Stimulated activated CD8-positive, alpha-beta memory T cell treated with anti-CD3 and anti-CD28 coated beads, Interleukin-7, amount 100 ng/mL, for 48 hours (primary cell): ENCODE results near the gene SBF2.
A peak's percentile ranks its signal among the peaks of the same experiment; 100 is the strongest.

ENCODE experiments used
- DNase-seq, 2 donors: peaks; one replicate each; pipeline ENCODE4 v3.0.0-alpha.2; 2020; ENCODE audit warnings: low read depth in 1 of 2; ENCODE audit errors: extremely low read depth in 1 of 2

The SBF2 gene

DNA sequence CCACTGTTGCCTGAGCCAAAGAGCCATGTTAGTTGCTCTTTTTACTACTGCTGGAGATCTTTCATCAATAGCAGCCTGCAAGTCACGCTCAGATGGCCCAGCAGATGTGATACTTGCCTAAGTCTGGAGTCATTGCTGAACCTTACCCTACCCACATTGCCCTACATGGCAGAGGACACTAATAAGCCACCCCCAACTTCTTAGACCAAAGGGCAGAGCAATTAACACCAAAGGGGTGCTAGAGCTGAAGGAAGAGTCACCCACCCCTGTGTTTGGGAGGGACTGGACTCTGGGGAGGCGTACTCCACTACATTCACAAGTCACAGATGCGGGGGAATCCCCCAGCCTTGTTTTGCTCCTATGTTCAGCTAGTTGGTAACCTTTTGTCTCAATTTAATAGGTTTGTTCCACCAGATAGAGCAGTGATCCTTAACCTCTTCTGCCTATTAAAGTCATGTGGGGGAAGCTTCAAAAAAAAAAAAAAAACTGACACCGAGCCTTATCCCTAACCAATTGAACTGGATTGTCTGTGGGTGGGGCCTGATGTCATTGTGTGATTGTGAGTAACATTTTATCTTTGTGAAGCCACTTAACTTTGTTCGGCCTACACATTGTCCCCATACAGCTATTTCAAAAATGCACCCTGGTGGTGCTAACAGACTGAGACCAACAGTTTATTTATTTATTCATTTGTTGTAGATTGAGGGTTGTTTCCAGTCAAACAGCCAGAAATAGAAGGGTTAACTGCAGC lies 23.9 kb upstream of the SBF2 start:
- DNase-seq = no peak

DNA sequence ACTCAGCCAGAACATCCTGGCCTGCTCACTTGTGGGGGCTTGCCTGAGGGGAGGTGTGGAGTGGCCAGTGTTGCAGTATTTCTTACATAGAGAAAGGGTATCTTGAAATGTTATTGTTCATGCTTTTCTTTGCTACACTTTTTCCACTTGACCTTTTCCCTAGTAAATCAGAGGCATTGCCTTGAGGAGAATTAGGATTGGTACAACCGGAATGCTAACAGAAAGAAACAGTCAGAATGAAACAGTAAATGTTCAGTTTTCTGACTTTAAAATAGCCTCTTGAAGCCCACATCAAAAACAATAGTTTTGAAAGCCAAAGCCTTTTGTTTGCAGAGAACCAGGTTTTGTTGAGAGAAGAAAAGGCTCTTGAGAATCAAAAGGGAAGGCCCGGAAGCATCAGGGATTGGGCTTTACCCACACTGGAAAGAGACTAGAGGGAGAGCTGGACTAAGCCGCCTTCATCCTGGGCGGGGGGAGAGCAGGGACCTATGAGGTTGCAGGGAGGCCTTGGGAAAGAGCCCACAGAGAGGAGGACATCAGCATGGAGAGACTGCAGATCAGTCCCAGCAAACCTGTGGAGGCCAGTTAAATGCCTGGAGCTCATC lies 23.2 kb upstream of the SBF2 start:
- DNase-seq = no peak

DNA sequence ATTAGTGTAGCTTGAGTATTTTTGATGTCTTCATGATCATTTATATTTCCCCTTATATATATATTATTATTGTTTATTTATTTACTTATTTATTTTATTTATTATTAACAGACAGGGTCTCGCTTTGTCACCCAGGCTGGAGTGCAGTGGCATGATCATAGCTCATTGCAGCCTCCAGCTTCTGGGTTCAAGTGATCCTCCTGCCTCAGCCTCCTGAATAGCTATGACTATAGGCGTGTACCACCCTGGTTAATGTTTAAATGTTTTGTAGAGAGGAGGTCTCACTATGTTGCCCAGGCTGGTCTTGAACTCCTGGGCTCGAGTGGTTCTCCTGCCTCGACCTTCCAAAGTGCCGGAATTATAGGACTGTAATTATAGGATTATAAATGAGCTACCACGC lies 21.1 kb upstream of the SBF2 start:
- DNase-seq = no peak

DNA sequence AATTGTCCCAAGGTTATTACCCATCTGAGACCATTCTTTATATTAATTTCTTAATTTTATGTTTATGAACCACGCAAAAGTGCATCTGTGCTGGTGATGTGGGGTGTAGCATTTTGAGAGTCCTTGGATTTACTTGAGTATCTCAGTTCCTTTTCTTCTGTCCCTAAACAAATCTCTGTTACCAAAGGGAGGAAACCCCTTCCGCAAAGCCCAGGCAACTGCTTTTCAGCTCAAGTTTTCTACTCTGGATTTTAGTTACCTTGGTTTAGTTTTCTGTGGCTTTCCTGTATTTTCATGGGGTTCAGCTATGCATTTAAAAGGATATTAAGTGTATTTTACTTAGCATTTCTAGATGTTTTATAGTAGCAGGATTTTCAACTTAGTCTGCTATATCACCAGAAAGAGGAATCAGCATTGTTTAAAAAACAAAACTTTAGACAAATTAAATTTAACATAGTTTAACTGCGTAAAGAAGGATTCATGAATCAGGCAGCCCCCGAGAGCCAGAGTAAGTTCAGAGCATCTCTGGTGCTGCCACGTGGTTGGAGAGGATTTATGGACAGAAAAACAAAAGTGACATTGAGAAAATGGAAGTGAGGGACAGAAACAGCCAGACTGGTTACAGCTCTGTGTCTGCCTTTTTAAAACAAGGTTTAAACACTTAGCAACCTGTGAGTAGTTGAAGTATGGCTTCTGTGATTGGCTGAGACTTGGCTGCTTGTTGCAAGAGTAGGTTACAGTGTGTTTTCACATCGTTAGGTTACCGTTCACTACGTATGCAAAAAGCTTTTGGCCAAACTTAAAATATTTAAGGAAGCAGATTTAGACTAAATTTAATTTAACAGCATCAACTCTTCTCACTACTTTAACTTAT lies 20.4 kb upstream of the SBF2 start:
- DNase-seq = no peak

DNA sequence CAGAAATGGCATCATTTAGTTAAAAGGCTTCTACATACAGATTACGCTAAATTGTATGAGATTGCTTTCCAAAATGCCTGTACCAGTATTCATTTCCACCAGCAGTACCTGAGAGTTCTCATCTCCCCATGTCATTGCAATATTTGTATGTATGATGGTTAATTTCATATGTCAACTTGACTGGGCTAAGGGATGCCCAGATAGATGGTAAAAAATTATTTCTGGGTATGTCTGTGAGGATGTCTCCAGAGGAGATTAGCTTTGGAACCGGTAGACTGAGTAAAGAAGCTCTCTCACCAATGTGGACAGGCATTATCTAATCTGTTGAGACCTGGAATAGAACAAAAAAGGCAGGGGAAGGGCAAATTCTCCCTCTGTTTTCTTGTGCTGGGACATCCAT lies 17.8 kb upstream of the SBF2 start:
- no peak for DNase-seq

DNA sequence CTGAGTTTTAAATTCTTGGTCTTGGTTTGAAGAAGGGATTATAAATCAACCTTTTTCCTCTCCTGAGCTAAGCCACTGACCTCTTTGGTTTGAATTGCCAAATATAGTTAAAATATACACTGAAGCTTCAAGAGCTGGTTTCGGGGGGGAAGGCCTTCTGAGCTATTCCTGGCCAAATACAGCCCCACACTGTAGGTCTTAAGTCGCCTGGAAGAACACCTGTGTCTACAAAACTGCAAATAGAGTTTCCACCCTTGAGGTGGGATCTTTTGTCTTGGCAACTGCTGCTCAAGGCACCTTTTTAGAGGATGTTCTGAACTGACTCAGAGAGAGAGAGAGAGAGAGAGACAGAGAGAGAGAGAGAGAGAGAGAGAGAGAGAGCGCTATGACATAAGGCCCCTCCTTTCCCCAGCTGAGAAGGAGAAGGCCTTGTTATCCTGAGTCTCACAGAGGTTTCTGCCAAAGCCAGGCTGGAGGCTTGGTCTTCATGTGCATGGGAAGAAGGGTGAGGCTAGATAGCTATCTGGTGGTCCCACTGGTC lies 16.4 kb upstream of the SBF2 start:
- no peak for DNase-seq

DNA sequence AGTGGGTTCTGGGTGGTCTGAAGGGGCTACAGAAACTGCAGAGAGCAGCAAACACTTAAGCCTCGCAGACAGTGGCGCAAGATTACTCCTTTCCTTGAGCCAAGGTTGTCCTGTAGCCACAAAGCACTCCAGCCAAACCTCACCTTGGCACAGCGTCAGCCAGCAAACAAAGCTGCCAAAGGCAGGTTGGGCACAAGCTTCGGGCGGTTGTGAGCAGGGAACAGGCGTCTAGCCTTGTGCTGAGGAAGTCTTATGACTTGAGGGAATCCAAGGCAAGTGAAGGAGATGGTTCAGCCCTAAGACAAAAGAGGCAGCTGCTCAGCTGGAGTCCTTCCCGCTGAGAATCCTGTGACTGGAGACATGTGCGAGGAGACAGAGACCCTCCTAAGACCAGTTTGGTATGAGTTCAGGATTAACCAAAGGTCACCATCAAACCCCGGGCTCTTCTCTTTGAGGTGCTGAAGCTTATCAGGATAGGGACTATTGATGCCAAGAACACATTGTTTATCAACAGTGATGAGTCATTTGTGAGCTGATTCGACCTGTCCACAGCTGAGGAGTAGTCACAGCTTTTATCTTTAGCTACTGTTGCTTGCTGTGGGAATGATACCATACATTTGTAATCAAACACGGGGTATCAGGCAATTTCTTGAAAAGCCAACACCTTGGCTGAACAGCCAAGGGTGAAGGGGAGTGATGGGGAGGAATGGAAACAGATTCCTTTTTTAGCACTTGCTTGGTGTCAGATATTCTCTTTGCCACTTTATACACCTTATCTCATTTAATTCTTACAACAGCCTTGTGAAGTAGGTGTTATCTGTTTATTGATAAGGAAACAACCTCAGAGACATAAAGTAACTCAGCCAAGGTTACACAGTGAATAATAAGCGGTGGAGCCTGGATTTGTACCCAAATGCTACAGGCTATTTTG lies 15.4 kb upstream of the SBF2 start:
- DNase-seq = no peak

DNA sequence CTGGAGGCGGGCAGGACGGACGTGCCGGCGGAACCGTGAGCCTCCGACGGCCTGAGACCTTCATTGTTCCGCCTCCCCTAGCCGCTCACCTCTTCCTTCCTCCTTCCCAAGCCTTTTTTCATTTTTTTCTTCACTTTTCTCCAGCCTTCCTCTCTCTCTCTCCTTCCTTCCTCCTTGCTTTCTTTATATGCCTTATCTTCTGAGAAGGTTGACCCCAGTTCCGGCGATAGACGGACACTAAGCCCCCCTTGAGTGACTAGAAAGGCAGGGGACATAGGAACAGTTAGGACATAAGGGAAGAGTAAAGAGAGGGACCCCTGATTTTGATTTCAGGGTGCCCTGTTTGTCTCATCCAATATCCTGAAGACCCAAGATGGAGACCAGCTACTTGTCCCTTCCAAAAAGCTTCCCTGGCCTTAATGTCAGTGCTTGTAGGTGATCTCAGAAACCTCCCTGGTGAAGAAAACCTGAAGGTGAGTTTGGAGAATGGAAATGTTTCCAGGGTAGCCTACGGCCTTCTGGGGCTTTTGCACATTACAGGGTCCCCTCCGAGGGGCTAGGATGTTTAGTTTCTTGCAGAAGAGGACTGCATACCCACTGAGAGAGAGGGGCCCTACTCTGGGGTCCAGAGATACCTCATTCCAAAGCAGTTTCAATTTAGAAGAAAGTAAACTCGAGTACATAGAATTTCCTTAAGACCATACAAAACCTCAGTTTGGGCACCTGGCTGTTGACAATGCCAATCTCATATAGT lies 14.4 kb upstream of the SBF2 start:
- no peak for DNase-seq

DNA sequence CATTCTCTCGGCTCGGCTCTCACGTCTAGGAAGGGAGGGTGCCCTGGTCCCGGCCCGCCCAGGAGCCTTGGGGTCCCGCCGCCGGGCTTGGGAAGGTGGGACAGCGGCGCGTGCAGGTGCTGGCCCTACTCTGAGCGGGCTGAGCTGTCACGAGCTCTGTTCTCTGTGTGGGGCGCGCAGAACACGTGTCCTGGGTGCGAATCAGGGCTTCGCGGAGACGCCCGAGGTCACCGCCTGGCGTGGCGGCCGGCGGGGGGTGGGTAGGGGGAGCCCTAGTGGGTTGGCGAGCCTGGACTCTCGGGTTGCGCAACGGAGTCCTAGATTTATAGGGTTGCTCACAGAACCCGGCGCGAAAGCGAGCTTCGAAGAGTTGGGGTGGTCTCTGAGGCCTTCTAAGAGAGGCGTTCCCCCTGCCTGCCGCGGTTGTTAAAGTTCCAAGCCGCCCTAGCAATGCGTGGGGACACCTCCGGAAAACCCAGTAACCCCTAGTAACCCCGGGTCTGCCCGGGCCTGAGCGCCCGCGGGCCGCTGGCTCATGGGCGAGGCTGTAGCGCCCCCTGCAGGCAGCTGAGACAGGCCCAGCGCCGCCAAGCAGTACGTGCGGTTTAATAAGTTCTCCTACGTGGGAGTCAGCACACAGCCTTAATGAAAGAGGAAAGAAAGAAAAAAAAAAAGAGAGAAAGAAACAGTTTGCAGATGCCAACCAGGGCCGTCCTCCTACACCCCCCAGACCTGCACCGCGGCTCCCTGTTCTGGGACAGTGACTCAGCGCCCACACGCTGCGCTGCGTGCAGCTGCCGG lies 13.6 kb upstream of the SBF2 start:
- DNase-seq = peak; percentile 68 to 78

DNA sequence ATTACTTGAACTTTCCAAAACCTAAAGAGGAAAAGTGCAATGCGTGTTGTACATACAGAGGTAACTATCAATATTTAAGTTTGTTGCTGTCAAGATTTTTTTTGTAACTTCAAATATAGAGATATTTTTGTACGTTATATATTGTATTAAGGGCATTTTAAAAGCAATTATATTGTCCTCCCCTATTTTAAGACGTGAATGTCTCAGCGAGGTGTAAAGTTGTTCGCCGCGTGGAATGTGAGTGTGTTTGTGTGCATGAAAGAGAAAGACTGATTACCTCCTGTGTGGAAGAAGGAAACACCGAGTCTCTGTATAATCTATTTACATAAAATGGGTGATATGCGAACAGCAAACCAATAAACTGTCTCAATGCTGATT lies 13.0 kb upstream of the SBF2 start:
- no peak for DNase-seq

DNA sequence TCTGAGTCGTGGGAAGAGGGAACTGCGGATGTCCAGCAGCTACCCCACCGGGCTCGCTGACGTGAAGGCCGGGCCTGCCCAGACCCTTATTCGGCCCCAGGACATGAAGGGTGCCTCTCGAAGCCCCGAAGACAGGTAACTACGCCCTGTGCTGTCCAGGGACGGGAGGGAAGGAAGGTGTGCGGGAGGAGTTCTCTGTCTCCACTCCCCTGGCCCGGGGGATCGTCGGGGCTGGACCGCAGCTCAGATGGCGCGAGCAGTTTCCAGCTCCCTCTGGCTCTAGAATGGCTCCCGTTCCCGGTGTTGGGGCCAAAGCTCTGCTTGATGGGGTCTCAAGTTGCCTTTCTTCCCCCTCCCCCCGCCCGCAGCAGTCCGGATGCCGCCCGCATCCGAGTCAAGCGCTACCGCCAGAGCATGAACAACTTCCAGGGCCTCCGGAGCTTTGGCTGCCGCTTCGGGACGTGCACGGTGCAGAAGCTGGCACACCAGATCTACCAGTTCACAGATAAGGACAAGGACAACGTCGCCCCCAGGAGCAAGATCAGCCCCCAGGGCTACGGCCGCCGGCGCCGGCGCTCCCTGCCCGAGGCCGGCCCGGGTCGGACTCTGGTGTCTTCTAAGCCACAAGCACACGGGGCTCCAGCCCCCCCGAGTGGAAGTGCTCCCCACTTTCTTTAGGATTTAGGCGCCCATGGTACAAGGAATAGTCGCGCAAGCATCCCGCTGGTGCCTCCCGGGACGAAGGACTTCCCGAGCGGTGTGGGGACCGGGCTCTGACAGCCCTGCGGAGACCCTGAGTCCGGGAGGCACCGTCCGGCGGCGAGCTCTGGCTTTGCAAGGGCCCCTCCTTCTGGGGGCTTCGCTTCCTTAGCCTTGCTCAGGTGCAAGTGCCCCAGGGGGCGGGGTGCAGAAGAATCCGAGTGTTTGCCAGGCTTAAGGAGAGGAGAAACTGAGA lies 12.2 kb upstream of the SBF2 start:
- no peak for DNase-seq

DNA sequence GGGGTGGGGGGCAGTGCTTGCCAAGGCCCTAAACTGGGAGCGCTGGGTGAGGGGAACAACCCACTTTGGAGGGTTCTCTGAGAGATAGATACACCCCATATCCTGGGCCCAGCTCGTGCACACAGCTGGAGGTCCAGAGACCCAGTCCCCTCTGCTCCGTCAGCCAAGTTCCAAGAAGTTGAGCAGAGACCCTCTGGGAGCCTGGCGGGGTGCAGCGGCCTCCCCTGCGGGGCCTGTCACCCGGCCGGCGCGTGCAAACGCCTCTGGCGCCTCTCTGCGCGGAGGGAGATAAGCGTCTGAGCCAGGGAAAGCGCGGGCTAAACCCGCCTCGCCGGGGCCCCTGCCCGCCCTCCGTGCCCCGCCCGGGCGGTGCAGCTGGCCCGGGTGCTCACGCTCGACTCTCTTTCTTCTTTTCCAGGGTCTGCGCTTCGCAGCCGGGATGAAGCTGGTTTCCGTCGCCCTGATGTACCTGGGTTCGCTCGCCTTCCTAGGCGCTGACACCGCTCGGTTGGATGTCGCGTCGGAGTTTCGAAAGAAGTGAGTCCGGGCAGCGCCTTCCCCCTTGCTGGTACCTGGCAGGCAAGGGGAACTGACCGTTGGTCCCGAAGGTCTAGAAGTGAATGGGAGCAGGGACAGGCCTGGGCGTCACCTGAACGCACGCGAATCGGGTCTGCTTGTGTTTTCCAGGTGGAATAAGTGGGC lies 11.4 kb upstream of the SBF2 start:
- no peak for DNase-seq

DNA sequence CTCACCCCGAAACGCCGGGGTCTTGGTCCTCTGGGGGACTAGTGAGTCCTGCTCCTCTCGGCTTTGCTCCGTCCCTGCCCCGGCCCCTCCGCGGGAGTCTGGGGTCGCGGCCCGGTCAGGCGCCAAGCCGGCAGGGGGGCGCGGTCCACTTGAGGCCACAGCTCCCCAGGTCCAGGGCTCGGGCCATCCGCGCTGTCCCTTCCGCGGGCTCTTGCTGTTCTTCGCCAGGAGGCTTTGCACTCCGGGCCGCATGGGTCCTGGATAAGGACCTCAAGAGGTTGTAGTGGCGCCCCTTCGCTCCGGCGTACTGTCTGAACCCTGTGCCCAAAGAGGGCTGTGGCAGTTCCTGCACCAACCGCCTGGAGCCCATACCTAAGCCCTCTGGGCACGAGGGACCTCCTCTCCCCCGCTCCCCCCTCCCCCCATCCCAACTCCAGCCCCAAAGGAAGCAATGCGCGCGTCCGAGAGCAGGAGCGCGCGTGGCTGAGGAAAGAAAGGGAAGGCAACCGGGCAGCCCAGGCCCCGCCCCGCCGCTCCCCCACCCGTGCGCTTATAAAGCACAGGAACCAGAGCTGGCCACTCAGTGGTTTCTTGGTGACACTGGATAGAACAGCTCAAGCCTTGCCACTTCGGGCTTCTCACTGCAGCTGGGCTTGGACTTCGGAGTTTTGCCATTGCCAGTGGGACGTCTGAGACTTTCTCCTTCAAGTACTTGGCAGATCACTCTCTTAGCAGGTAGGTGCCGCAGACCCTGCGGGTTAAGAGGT lies 10.7 kb upstream of the SBF2 start, which contains the start of gene ADM:
Gene ADM (plus strand): TSS at position 579 of the 767 bp plus-strand sequence. CDS start 628 bp downstream, outside the sequence.
- no peak for DNase-seq

DNA sequence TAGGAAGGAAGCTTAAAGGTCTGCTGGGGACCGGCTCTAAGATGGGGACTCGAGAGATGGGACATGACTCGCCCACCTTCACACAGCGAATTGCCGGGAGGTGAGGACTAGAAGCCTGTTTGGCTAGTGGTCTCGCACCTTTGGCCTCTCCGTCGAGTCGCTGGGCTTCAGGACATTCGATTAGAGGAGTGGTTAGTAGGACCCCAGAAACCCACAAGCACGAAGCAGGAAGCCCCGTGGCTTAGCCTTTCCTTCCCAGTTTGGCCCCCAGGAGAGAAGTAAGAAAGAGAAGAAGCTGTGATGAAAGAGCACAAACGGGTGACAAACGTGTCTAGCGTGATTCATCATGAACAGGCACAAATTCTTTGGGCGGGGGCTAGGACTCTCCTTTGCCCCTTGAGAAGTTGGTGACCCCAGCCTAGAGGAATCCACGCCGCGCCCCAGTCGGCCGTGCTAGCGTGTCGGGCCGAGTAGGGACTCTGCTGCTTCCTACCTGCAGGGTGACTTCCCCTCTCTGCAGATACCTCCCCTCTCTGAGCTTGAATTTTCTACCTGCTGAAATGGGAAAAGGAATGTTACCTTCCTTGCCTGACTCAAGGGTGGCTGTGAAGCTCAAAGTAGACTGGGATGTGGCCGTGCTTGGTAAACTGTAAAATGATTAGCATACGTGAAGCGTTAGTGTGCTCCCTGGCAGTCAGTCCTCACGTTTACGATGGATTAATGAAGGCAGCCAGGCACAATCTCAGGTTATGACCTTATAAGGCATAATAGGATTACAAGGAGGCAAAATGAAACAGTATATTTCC lies 9.7 kb upstream of the SBF2 start:
- DNase-seq = no peak

DNA sequence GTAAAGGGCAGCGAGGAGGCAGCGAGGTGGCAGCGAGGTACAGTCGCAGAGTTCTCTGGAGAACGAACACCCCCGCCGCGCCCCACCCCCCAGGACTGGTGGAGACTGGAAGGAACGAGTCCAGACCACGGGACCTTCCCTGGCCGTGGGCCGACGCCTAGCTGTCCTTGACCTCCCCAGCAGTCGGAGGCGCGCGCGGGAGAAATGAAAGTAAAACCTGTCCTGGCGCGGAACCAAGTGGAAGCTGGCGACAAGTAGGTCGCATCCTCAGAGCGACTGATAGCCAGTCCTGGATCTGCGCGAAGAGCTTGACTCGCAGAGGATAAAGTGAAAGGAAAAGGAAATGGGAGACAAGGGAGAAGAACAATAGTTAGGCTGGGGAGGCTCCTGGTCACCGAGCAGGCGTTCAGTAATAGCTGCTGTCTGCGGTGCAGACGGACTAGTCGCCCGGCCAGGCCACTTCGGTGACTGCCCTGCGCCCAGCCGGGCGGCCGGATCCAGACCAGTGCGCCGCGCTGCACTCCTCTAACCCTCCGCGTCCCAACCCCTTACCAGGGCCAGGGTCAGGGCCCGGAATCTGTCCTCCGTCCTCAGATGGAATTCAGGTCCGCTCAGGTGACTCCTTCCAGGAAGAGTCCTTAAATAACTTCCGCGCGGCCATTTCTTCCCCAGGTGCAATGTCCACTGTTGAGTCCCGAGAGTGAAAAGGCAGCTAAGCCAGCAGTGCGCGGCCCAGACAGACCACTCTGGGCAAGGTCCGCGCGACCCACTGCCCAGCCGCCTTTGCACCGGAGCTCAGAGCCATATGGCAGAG lies 8.9 kb upstream of the SBF2 start:
- DNase-seq = no peak
